SU-DHL-6 (cell line): ENCODE results near the gene PACS1.

Experiments
- CTCF ChIP-seq: fragments of 200-600 bp; sonication (generic); IDR thresholded peaks from one replicate; pipeline ENCODE4 v1.5.1; 2017; ENCODE audit warnings: antibody characterized with exemption, mild to moderate bottlenecking, low read length, moderate library complexity; ENCODE audit not compliant: insufficient read depth, poor library complexity, severe bottlenecking
- EZH2phosphoT487 ChIP-seq: fragments of 200-600 bp; sonication (generic), shearing (Covaris generic); conservative IDR thresholded peaks from 2 replicates; pipeline ENCODE4 v1.6.1; 2018; ENCODE audit warnings: mild to moderate bottlenecking, antibody characterized with exemption, low read length, moderate library complexity, mixed read lengths

DNA sequence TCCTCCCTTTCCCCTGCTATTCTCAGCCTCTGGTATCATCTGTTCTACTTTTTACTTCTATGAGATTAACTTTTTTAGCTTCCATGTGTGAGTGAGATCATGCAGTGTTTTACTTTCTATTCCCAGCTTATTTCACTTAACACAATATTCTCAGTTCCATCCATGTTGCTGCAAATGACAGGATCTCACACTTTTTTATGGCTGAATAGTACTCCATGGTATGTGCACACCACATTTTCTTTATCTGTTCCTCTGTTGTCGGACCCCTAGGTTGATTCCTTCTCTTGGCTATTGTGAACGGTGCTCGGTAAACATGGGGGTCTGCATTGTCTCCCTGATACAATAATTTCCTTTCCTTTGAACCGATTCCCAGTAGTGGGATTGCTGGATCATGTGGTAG, 117.4 kb downstream of the PACS1 start:
- TF ChIP-seq CTCF (no peak), EZH2phosphoT487 (no peak)
